Measurements from ENCODE around the gene CCDC141. TPM values are rescaled to one million over a fixed set of nuclear protein-coding genes. Genes with fewer than 3 reads are reported as not detected.

CCDC141 gene
- total and polyA plus RNA-seq, 3 experiments from 2014 or later, result 1.6 to 3.9 (median 2.1) TPM

GRCh38 chr2:178882666-178883440, 167.1 kb downstream of the CCDC141 start:
- no peak overlapping the region for H3K4me3 ChIP-seq (ENCODE audit: low read length)
- H3K27me3 ChIP-seq (ENCODE audit: insufficient read depth, low read length, poor library complexity, severe bottlenecking), result no peaks in the 10 kb centered on the region
- H3K36me3 ChIP-seq (ENCODE audit: insufficient read depth, low read length), result no peaks in the 10 kb centered on the region
- no peak overlapping the region for H3K27ac ChIP-seq (ENCODE audit: low read depth, low read length)
- Mint-ChIP-seq H3K27me3 (no peaks in the 10 kb centered on the region), H3K4me1 (no peaks in the 10 kb centered on the region), H3K4me3 (no peak overlapping the region), H3K36me3 (peaks cover 0 to 7% (median 2%) of the 10 kb centered on the region in 3 donors), H3K9me3 (peaks cover 0 to 2% (median 0%) of the 10 kb centered on the region in 5 donors), H3K27ac (peak overlapping the region in 1 of 8 donors; percentile 4)
- H3K4me1 ChIP-seq (ENCODE audit: insufficient read depth, low read length), result no peaks in the 10 kb centered on the region
- POLR2A ChIA-PET, result no interaction called here
- H3K9me3 ChIP-seq (ENCODE audit: low read length), result no peaks in the 10 kb centered on the region
- CTCF ChIA-PET, result no interaction called here
- no peak for DNase-seq

GRCh38 chr2:178881075-178881474, 168.9 kb downstream of the CCDC141 start:
- Mint-ChIP-seq H3K27ac (no peak overlapping the region), H3K36me3 (peaks cover 0 to 7% (median 2%) of the 10 kb centered on the region in 3 donors), H3K4me3 (no peak overlapping the region), H3K27me3 (no peaks in the 10 kb centered on the region), H3K9me3 (peaks cover 0 to 2% (median 0%) of the 10 kb centered on the region in 5 donors), H3K4me1 (no peaks in the 10 kb centered on the region)
- POLR2A ChIA-PET, result no interaction called here
- Histone ChIP-seq H3K27ac (ENCODE audit: low read depth, low read length) (no peak overlapping the region), H3K4me1 (ENCODE audit: insufficient read depth, low read length) (no peaks in the 10 kb centered on the region), H3K27me3 (ENCODE audit: insufficient read depth, low read length, poor library complexity, severe bottlenecking) (no peaks in the 10 kb centered on the region), H3K36me3 (ENCODE audit: insufficient read depth, low read length) (no peaks in the 10 kb centered on the region), H3K9me3 (ENCODE audit: low read length) (no peaks in the 10 kb centered on the region), H3K4me3 (ENCODE audit: low read length) (no peak overlapping the region)
- CTCF ChIA-PET, result no interaction called here
- DNase-seq, result no peak

GRCh38 chr2:178880257-178880656, 169.7 kb downstream of the CCDC141 start:
- no peak overlapping the region for H3K27ac ChIP-seq (ENCODE audit: low read depth, low read length)
- CTCF ChIA-PET, result no interaction called here
- no peak for DNase-seq
- H3K9me3 ChIP-seq (ENCODE audit: low read length), result no peaks in the 10 kb centered on the region
- POLR2A ChIA-PET, result no interaction called here
- H3K27me3 Mint-ChIP-seq, result no peaks in the 10 kb centered on the region
- H3K9me3 Mint-ChIP-seq, result peaks cover 0 to 2% (median 0%) of the 10 kb centered on the region in 5 donors
- H3K4me3 Mint-ChIP-seq, result no peak overlapping the region
- peaks cover 0 to 7% (median 2%) of the 10 kb centered on the region in 3 donors for H3K36me3 Mint-ChIP-seq
- no peaks in the 10 kb centered on the region for H3K36me3 ChIP-seq (ENCODE audit: insufficient read depth, low read length)
- H3K4me1 Mint-ChIP-seq, result no peaks in the 10 kb centered on the region
- no peaks in the 10 kb centered on the region for H3K4me1 ChIP-seq (ENCODE audit: insufficient read depth, low read length)
- no peaks in the 10 kb centered on the region for H3K27me3 ChIP-seq (ENCODE audit: insufficient read depth, low read length, poor library complexity, severe bottlenecking)
- no peak overlapping the region for H3K27ac Mint-ChIP-seq
- H3K4me3 ChIP-seq (ENCODE audit: low read length), result no peak overlapping the region

- peaks cover 0 to 2% of the 10 kb centered on the region in 2 donors for H3K27me3 Mint-ChIP-seq
- H3K27ac Mint-ChIP-seq, result no peak overlapping the region
- no peak for DNase-seq
- CTCF ChIA-PET, result no interaction called here
- Histone ChIP-seq H3K36me3 (ENCODE audit: insufficient read depth, low read length) (no peaks in the 10 kb centered on the region), H3K27me3 (ENCODE audit: insufficient read depth, low read length, poor library complexity, severe bottlenecking) (no peaks in the 10 kb centered on the region), H3K27ac (ENCODE audit: low read depth, low read length) (no peak overlapping the region), H3K4me3 (ENCODE audit: low read length) (no peak overlapping the region), H3K4me1 (ENCODE audit: insufficient read depth, low read length) (no peaks in the 10 kb centered on the region), H3K9me3 (ENCODE audit: low read length) (no peaks in the 10 kb centered on the region)
- H3K4me1 Mint-ChIP-seq, result no peaks in the 10 kb centered on the region
- no peak overlapping the region for H3K4me3 Mint-ChIP-seq
- peaks cover 0 to 2% (median 1%) of the 10 kb centered on the region in 3 donors for H3K36me3 Mint-ChIP-seq
- POLR2A ChIA-PET, result no interaction called here
- peaks cover 0 to 2% (median 0%) of the 10 kb centered on the region in 5 donors for H3K9me3 Mint-ChIP-seq
Measured at GRCh38 chr2:178877874-178878273, 172.1 kb downstream of the CCDC141 start.

- H3K4me1 ChIP-seq (ENCODE audit: insufficient read depth, low read length), result no peaks in the 10 kb centered on the region
- ChIA-PET CTCF (interaction anchor here (1.4 kb wide), 1 partner anchor 19 kb away, joined by 5 read pairs; no protein-coding TSS in a partner anchor), POLR2A (no interaction called here)
- no peak overlapping the region for H3K27ac ChIP-seq (ENCODE audit: low read depth, low read length)
- H3K4me3 Mint-ChIP-seq, result no peak overlapping the region
- H3K9me3 Mint-ChIP-seq, result no peaks in the 10 kb centered on the region
- H3K27me3 Mint-ChIP-seq, result peaks cover 0 to 2% of the 10 kb centered on the region in 2 donors
- peaks cover 0 to 4% (median 0%) of the 10 kb centered on the region in 3 donors for H3K36me3 Mint-ChIP-seq
- H3K27me3 ChIP-seq (ENCODE audit: insufficient read depth, low read length, poor library complexity, severe bottlenecking), result no peaks in the 10 kb centered on the region
- no peak overlapping the region for H3K4me3 ChIP-seq (ENCODE audit: low read length)
- peak overlapping the region in 1 of 8 donors; percentile 74 for H3K27ac Mint-ChIP-seq
- H3K4me1 Mint-ChIP-seq, result peaks cover 5 to 12% (median 8%) of the 10 kb centered on the region in 3 donors
- H3K36me3 ChIP-seq (ENCODE audit: insufficient read depth, low read length), result no peaks in the 10 kb centered on the region
- H3K9me3 ChIP-seq (ENCODE audit: low read length), result no peaks in the 10 kb centered on the region
- DNase-seq, result no peak
Measured at GRCh38 chr2:178874529-178875240, 175.3 kb downstream of the CCDC141 start.

- ChIA-PET CTCF (interaction anchor here (1.4 kb wide), 1 partner anchor 19 kb away, joined by 5 read pairs; no protein-coding TSS in a partner anchor), POLR2A (no interaction called here)
- no peaks in the 10 kb centered on the region for H3K4me1 ChIP-seq (ENCODE audit: insufficient read depth, low read length)
- Mint-ChIP-seq H3K27me3 (peaks cover 0 to 2% of the 10 kb centered on the region in 2 donors), H3K9me3 (no peaks in the 10 kb centered on the region), H3K36me3 (peaks cover 0 to 6% (median 0%) of the 10 kb centered on the region in 3 donors), H3K4me1 (peaks cover 5 to 12% (median 8%) of the 10 kb centered on the region in 3 donors), H3K4me3 (no peak overlapping the region), H3K27ac (no peak overlapping the region)
- H3K27ac ChIP-seq (ENCODE audit: low read depth, low read length), result no peak overlapping the region
- H3K4me3 ChIP-seq (ENCODE audit: low read length), result no peak overlapping the region
- no peak for DNase-seq
- no peaks in the 10 kb centered on the region for H3K36me3 ChIP-seq (ENCODE audit: insufficient read depth, low read length)
- no peaks in the 10 kb centered on the region for H3K27me3 ChIP-seq (ENCODE audit: insufficient read depth, low read length, poor library complexity, severe bottlenecking)
- no peaks in the 10 kb centered on the region for H3K9me3 ChIP-seq (ENCODE audit: low read length)
Measured at GRCh38 chr2:178873912-178874311, 176.0 kb downstream of the CCDC141 start.

GRCh38 chr2:178871536-178871935, 178.4 kb downstream of the CCDC141 start:
- Histone ChIP-seq H3K27ac (ENCODE audit: low read depth, low read length) (no peak overlapping the region), H3K9me3 (ENCODE audit: low read length) (no peaks in the 10 kb centered on the region), H3K27me3 (ENCODE audit: insufficient read depth, low read length, poor library complexity, severe bottlenecking) (no peaks in the 10 kb centered on the region), H3K36me3 (ENCODE audit: insufficient read depth, low read length) (peaks cover 4% of the 10 kb centered on the region), H3K4me3 (ENCODE audit: low read length) (no peak overlapping the region), H3K4me1 (ENCODE audit: insufficient read depth, low read length) (no peaks in the 10 kb centered on the region)
- no peaks in the 10 kb centered on the region for H3K9me3 Mint-ChIP-seq
- ChIA-PET CTCF (no interaction called here), POLR2A (no interaction called here)
- DNase-seq, result peak in 1 of 5 donors; percentile 31
- peak overlapping the region in 1 of 8 donors; percentile 21 for H3K27ac Mint-ChIP-seq
- H3K4me3 Mint-ChIP-seq, result no peak overlapping the region
- H3K36me3 Mint-ChIP-seq, result peaks cover 0 to 6% (median 1%) of the 10 kb centered on the region in 3 donors
- peaks cover 5 to 12% (median 8%) of the 10 kb centered on the region in 3 donors for H3K4me1 Mint-ChIP-seq
- peaks cover 0 to 2% of the 10 kb centered on the region in 2 donors for H3K27me3 Mint-ChIP-seq

GRCh38 chr2:178870703-178871102, 179.2 kb downstream of the CCDC141 start:
- no peak for DNase-seq
- Histone ChIP-seq H3K27me3 (ENCODE audit: insufficient read depth, low read length, poor library complexity, severe bottlenecking) (no peaks in the 10 kb centered on the region), H3K27ac (ENCODE audit: low read depth, low read length) (no peak overlapping the region), H3K36me3 (ENCODE audit: insufficient read depth, low read length) (peaks cover 4% of the 10 kb centered on the region), H3K4me1 (ENCODE audit: insufficient read depth, low read length) (no peaks in the 10 kb centered on the region), H3K4me3 (ENCODE audit: low read length) (no peak overlapping the region), H3K9me3 (ENCODE audit: low read length) (no peaks in the 10 kb centered on the region)
- Mint-ChIP-seq H3K27me3 (peaks cover 0 to 2% of the 10 kb centered on the region in 2 donors), H3K27ac (peak overlapping the region in 1 of 8 donors; percentile 47), H3K4me3 (no peak overlapping the region), H3K4me1 (peaks cover 5 to 12% (median 8%) of the 10 kb centered on the region in 3 donors), H3K9me3 (no peaks in the 10 kb centered on the region), H3K36me3 (peaks cover 0 to 6% (median 1%) of the 10 kb centered on the region in 3 donors)
- ChIA-PET CTCF (no interaction called here), POLR2A (no interaction called here)

All from CD8-positive, alpha-beta memory T cell (primary cell).